Sigmoid colon (tissue), 7 donors: ENCODE data around the gene GBP6. TPM values are rescaled to one million over a fixed set of nuclear protein-coding genes. Genes with fewer than 3 reads are reported as not detected.
"Not testable (repeated sequence)": the region's sequence is repeated elsewhere in the genome, so short reads cannot be mapped to it uniquely, and the experiment has no call there.

ENCODE experiments used
- DNase-seq: peaks from one replicate; pipeline ENCODE4 v3.0.0-alpha.2; 2019
- H3K27ac ChIP-seq, 4 donors: fragments of 200-600 bp; sonication (generic); one replicate each; pipeline ENCODE4 v1.5.1; 2016 to 2019; ENCODE audit warnings: mild to moderate bottlenecking in 1 of 4
- H3K27me3 ChIP-seq, 3 donors: fragments of 200-600 bp; sonication (generic); one replicate each; pipeline ENCODE4 v1.5.1; 2019; ENCODE audit warnings: mild to moderate bottlenecking in 1 of 3
- H3K36me3 ChIP-seq, 4 donors: fragments of 200-600 bp; sonication (generic); one replicate each; pipeline ENCODE4 v1.5.1; 2016 to 2019
- H3K4me1 ChIP-seq, 4 donors: fragments of 200-600 bp; sonication (generic); one replicate each; pipeline ENCODE4 v1.5.1; 2017 to 2019
- H3K4me3 ChIP-seq, 4 donors: fragments of 200-600 bp; sonication (generic); one replicate each; pipeline ENCODE4 v1.5.1; 2017 to 2019; ENCODE audit warnings: mild to moderate bottlenecking in 2 of 4, moderate library complexity in 1 of 4
- H3K9me3 ChIP-seq, 4 donors: fragments of 200-600 bp in 3 of 4; sonication (generic) in 3 of 4; one replicate each; pipeline versions ENCODE4 v1.5.1 to v1.6.1; 2013 to 2019
- EP300 ChIP-seq, 4 donors: sonication (generic); formaldehyde crosslinking; IDR thresholded peaks; one replicate each; pipeline ENCODE4 v1.6.1; 2017; ENCODE audit warnings: antibody characterized with exemption in 4 of 4
- POLR2A ChIP-seq, 2 donors: fragments of 450-650 bp; IDR thresholded peaks; one replicate each; pipeline ENCODE4 v1.6.1; 2016; ENCODE audit warnings: antibody characterized with exemption in 2 of 2, mild to moderate bottlenecking in 2 of 2, moderate library complexity in 2 of 2
- POLR2AphosphoS5 ChIP-seq, 4 donors: sonication (generic); formaldehyde crosslinking; IDR thresholded peaks; one replicate each; pipeline ENCODE4 v1.6.1; 2017; ENCODE audit warnings: antibody characterized with exemption in 4 of 4
- WGBS, 2 donors: extraction: QIAGEN DNeasy Blood & Tissue Kit; methylation state at CpG; one replicate each; pipeline ENCODE4 v1.1.7; 2013; 5-methylcytosine and 5-hydroxymethylcytosine counted together
- intact Hi-C: fragments of 100-400 bp; cut with DNase I; formaldehyde crosslinking; loops from one replicate; pipeline ENCODE4 v1.15.1; 2023
- polyA plus RNA-seq, 3 donors: library from polyadenylated mRNA; stranded (reverse); fragments of 200-250 nt; gene quantifications; one replicate each; pipeline ENCODE4 v1.2.3, GENCODE V29; 2013
- total RNA-seq, 4 donors: library from RNA; depleted of rRNA; stranded (reverse); fragments of >200 nt; gene quantifications; one replicate each; pipeline ENCODE4 v1.1.0, GENCODE V29; 2016
- TF ChIP-seq, protein P1 (sequence below), 4 experiments: fragments of 450-650 bp in 3 of 4; fragments of 200-600 bp in 1 of 4; IDR thresholded peaks; one replicate each; pipeline ENCODE4 v1.5.1; 2016 to 2019; ENCODE audit warnings: antibody characterized with exemption in 4 of 4, mild to moderate bottlenecking in 3 of 4, moderate library complexity in 2 of 4
- donor health status: healthy with polysubstance abuse.
- donor health status: Bipolar disorder and iron deficiency.
- donor health status: healthy.

The GBP6 gene
- total and polyA plus RNA-seq, 7 donors: 0.09 to 0.60 TPM; not detected in 5

- no peak for TF ChIP-seq POLR2AphosphoS5 (IDR thresholded peaks at IDR 0.05)
- TF ChIP-seq POLR2A (IDR thresholded peaks at IDR 0.05): no peak
- TF ChIP-seq, protein P1, sequence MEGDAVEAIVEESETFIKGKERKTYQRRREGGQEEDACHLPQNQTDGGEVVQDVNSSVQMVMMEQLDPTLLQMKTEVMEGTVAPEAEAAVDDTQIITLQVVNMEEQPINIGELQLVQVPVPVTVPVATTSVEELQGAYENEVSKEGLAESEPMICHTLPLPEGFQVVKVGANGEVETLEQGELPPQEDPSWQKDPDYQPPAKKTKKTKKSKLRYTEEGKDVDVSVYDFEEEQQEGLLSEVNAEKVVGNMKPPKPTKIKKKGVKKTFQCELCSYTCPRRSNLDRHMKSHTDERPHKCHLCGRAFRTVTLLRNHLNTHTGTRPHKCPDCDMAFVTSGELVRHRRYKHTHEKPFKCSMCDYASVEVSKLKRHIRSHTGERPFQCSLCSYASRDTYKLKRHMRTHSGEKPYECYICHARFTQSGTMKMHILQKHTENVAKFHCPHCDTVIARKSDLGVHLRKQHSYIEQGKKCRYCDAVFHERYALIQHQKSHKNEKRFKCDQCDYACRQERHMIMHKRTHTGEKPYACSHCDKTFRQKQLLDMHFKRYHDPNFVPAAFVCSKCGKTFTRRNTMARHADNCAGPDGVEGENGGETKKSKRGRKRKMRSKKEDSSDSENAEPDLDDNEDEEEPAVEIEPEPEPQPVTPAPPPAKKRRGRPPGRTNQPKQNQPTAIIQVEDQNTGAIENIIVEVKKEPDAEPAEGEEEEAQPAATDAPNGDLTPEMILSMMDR (IDR thresholded peaks at IDR 0.05): no peak
- TF ChIP-seq EP300 (IDR thresholded peaks at IDR 0.05): no peak
- WGBS, 2 donors: 21 to 78% methylated on average over 3 of the region's 3 CpGs
- no peaks in the 10 kb centered on the region for H3K27me3 ChIP-seq
- no peaks in the 10 kb centered on the region for H3K36me3 ChIP-seq
- no peak overlapping the region for H3K27ac ChIP-seq
- no peak for DNase-seq
- H3K4me3 ChIP-seq: no peak overlapping the region
- intact Hi-C loops: no loop called here
- H3K4me1 ChIP-seq: no peaks in the 10 kb centered on the region
- H3K9me3 ChIP-seq: no peaks in the 10 kb centered on the region
These were observed 61.2 kb downstream of the GBP6 start for GRCh38 chr1:89425056-89425455.

DNA sequence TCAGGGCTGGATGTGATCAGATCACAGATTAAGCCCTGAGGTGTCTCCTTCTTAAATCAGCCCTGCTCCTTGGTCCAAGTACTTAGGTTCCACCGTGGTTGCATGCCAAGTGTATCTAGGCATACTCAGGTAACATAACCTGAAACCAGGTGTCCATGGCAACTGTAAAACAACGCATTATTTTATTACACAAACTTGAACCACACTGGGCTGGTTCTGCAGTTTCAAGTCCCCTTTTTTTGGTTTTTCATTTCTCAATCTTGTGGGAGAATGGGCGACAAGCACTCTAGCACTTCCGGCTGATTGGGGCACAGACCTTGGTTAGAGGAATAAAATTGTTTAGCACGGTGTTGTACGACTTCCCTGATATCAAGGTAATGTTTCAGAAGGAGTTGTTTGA lies 65.2 kb downstream of the GBP6 start:
- Histone ChIP-seq H3K4me3 (no peak overlapping the region), H3K4me1 (no peaks in the 10 kb centered on the region), H3K36me3 (no peaks in the 10 kb centered on the region), H3K27me3 (no peaks in the 10 kb centered on the region), H3K27ac (no peak overlapping the region), H3K9me3 (no peaks in the 10 kb centered on the region)
- TF ChIP-seq EP300 (IDR thresholded peaks at IDR 0.05): no peak
- no peak for TF ChIP-seq POLR2A (IDR thresholded peaks at IDR 0.05)
- intact Hi-C loops: no loop called here
- no peak for DNase-seq
- WGBS, 2 donors: 77 to 82% methylated on average over 6 of the region's 6 CpGs

DNA sequence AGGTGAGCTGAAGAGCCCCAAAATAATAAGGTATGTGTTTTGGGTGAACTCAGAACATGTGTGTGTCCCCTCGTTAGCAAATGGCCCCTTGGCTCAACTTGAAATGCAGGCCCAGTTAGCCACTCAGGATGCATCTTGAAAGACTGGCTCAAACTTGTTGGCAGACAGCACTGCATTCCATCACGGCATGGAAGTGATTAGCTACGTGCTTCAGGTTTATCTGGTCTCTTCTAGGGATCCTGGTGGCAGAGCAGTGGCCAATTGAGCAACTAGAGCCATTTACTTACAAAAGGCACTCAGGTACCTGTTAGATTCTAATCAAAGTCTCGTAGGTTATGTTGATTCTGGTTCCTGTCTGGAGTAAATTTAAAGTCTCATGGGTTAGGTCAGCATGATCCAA lies 65.8 kb downstream of the GBP6 start:
- intact Hi-C loops, DNase-seq, H3K27me3 ChIP-seq, H3K4me3 ChIP-seq, H3K9me3 ChIP-seq, H3K36me3 ChIP-seq, H3K4me1 ChIP-seq, H3K27ac ChIP-seq: not testable (repeated sequence)
- WGBS, 2 donors: 94 to 98% methylated on average over 2 of the region's 4 CpGs

GRCh38 chr1:89433421-89433820 lies 69.6 kb downstream of the GBP6 start:
- no peaks in the 10 kb centered on the region for H3K4me1 ChIP-seq
- DNase-seq: no peak
- intact Hi-C loops: no loop called here
- WGBS, 2 donors: 69 to 88% methylated on average over 4 of the region's 4 CpGs
- no peak overlapping the region for H3K27ac ChIP-seq
- H3K9me3 ChIP-seq: peaks cover 0 to 3% (median 0%) of the 10 kb centered on the region in 4 donors
- no peak for TF ChIP-seq POLR2AphosphoS5 (IDR thresholded peaks at IDR 0.05)
- TF ChIP-seq EP300 (IDR thresholded peaks at IDR 0.05): no peak
- TF ChIP-seq POLR2A (IDR thresholded peaks at IDR 0.05): no peak
- TF ChIP-seq, protein P1 (IDR thresholded peaks at IDR 0.05): no peak
- H3K4me3 ChIP-seq: no peak overlapping the region
- H3K27me3 ChIP-seq: no peaks in the 10 kb centered on the region
- no peaks in the 10 kb centered on the region for H3K36me3 ChIP-seq

DNA sequence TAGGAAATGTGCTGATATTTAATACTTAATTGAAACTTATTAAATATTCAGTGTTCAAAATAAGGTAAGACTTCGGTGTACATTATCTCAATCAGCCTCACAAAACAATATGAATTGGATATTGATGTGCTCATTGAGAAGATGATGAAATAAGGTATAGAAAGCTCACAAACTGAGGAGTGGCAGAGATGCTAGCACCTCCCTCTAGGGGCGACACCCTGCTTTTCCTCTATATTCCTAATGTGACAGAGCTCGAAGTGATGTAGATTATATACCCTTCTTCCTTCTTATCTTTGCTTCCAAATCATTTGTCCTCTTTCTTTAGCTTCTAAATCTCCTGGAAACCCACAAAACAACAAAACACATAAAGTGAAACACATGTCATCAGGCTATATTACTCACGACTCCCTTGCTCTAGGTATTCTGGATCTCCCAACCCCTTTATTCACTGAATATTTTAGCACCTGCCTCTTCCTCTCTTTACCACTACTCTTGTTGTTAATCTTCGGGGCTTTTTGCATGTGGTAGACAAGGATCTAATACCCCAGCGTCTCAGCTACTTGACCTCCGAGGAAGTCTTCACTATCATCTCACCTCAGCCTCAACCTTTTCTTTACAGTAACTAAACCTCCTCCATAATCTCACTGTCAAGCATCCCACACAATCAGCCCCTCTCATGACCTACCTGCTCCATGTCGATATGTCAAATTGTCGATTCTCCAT lies 70.4 kb downstream of the GBP6 start:
- DNase-seq, H3K27me3 ChIP-seq, H3K27ac ChIP-seq, H3K9me3 ChIP-seq, H3K36me3 ChIP-seq, H3K4me1 ChIP-seq, intact Hi-C loops, H3K4me3 ChIP-seq: not testable (repeated sequence)
- 77 to 83% methylated on average over 9 of the region's 9 CpGs for WGBS, 2 donors

Other genes with a start within 250 kb of the GBP6 start
- gene GBP2, start 237.9 kb upstream of the GBP6 start, total RNA-seq: 100 to 1,000 TPM; 115 to 152 (median 142) TPM
- gene GBP2, start 237.9 kb upstream of the GBP6 start, polyA plus RNA-seq: 10 to 100 TPM; 39.5 to 86.5 (median 61.3) TPM
- gene GBP7, start 188.1 kb upstream of the GBP6 start, total RNA-seq: not detected
- gene GBP7, start 188.1 kb upstream of the GBP6 start, polyA plus RNA-seq: under 1 TPM in 1 of 3 donors, not detected in 2; 0.03 TPM
- 1 to 10 TPM; 3.0 to 10.0 (median 3.8) TPM for gene GBP4, start 165.1 kb upstream of the GBP6 start, total RNA-seq
- 10 to 100 TPM in 1 of 3 donors, 1 to 10 TPM in 2; 1.8 to 26.1 (median 3.0) TPM for gene GBP4, start 165.1 kb upstream of the GBP6 start, polyA plus RNA-seq
- gene GBP5, start 91.2 kb upstream of the GBP6 start, total RNA-seq: 1 to 10 TPM in 3 of 4 donors, under 1 TPM in 1; 0.83 to 1.4 (median 1.2) TPM
- gene GBP5, start 91.2 kb upstream of the GBP6 start, polyA plus RNA-seq: 10 to 100 TPM in 1 of 3 donors, 1 to 10 TPM in 2; 1.6 to 19.3 (median 1.8) TPM
- gene LRRC8B, start 160.8 kb downstream of the GBP6 start, total RNA-seq: 1 to 10 TPM; 3.0 to 9.8 (median 6.1) TPM
- 1 to 10 TPM; 1.8 to 4.1 (median 1.8) TPM for gene LRRC8B, start 160.8 kb downstream of the GBP6 start, polyA plus RNA-seq